HCT116 (cell line): ENCODE results near the gene BCL11B. TPM values are rescaled to one million over a fixed set of nuclear protein-coding genes. Genes with fewer than 3 reads are reported as not detected.

ENCODE experiments used
- ATAC-seq: fragments of 200-7000 bp; cut with Tn5 transposase; 2 replicates; pipeline ENCODE4 v1.9.1; 2020; ENCODE audit warnings: mild to moderate bottlenecking, moderate library complexity
- BruUV-seq: library from RNA; stranded (reverse); fragments of 400-500 nt; replicated peaks from 2 replicates; lab custom pipeline; 2021; lab: Mats Ljungman, UMichigan
- CTCF ChIA-PET: fragments of 300-600 bp; sonication (Branson Sonifier 250); formaldehyde crosslinking; loops from one replicate; lab custom pipeline; 2021; ENCODE audit warnings: antibody characterized with exemption; lab: Charles Lee
- POLR2A ChIA-PET: fragments of 300-600, 350-600 bp; sonication (Branson Sonifier 250); formaldehyde crosslinking; loops from one replicate; lab custom pipeline; 2021; ENCODE audit warnings: antibody characterized with exemption; lab: Charles Lee
- RAD21 ChIA-PET, 2 experiments: fragments of 300-600 bp; sonication (Branson Sonifier 250); formaldehyde crosslinking; loops; one replicate each; lab custom pipeline; 2023; ENCODE audit warnings: low total read pairs in 2 of 2; ENCODE audit not compliant: uncharacterized antibody in 2 of 2, unreplicated experiment in 2 of 2, low non-redundant PET in 1 of 2; lab: Charles Lee
- DNase-seq: peaks from one replicate; pipeline ENCODE4 v3.0.0-alpha.2; 2010; ENCODE audit warnings: low read depth, low spot score
- H2AFZ ChIP-seq: fragments of 200-600 bp; shearing (Covaris generic), sonication (generic); 2 replicates; pipeline ENCODE4 v1.6.1; 2017; ENCODE audit warnings: low read depth, mixed run types, mixed read lengths, antibody characterized with exemption, low read length; ENCODE audit not compliant: poor library complexity, severe bottlenecking
- H3K27ac ChIP-seq: 2 replicates; pipeline ENCODE4 v1.5.1; 2012; ENCODE audit warnings: low read depth, low read length
- H3K27me3 ChIP-seq: fragments of 200-600 bp; sonication (generic); 2 replicates; pipeline ENCODE4 v1.6.1; 2016; ENCODE audit warnings: mixed run types, low read length, mixed read lengths; ENCODE audit not compliant: insufficient read depth
- H3K36me3 ChIP-seq, 2 experiments: fragments of 200-500 bp in 1 of 2; fragments of 200-600 bp in 1 of 2; sonication (Bioruptor generic) in 1 of 2; sonication (generic) in 1 of 2; 2 replicates each; pipeline versions ENCODE4 v1.5.1 to v1.6.1; 2014 to 2016; ENCODE audit warnings: low read length in 2 of 2, inconsistent platforms in 1 of 2, mixed read lengths in 1 of 2, mixed run types in 1 of 2; ENCODE audit not compliant: insufficient read depth in 2 of 2, control insufficient read depth in 1 of 2
- H3K4me1 ChIP-seq, 2 experiments: fragments of 200-600 bp in 1 of 2; sonication (generic) in 1 of 2; 2 replicates each; pipeline versions ENCODE4 v1.5.1 to v1.6.1; 2012 to 2017; ENCODE audit warnings: low read length in 2 of 2, inconsistent platforms in 1 of 2, mild to moderate bottlenecking in 1 of 2, mixed read lengths in 1 of 2, mixed run types in 1 of 2, moderate library complexity in 1 of 2; ENCODE audit not compliant: insufficient read depth in 2 of 2, control insufficient read depth in 1 of 2
- H3K4me2 ChIP-seq: fragments of 200-600 bp; sonication (generic); 2 replicates; pipeline ENCODE4 v1.6.1; 2017; ENCODE audit warnings: mixed run types, low read length, mixed read lengths
- H3K4me3 ChIP-seq, 2 experiments: fragments of 200-600 bp in 1 of 2; sonication (generic) in 1 of 2; replicated peaks in 1 of 2; 2 replicates each; pipeline ENCODE4 v1.5.1; 2011 to 2016; ENCODE audit warnings: low read length in 2 of 2, control low read depth in 1 of 2, low read depth in 1 of 2, mild to moderate bottlenecking in 1 of 2, mixed read lengths in 1 of 2, mixed run types in 1 of 2
- H3K79me2 ChIP-seq: fragments of 200-600 bp; sonication (generic); 2 replicates; pipeline ENCODE4 v1.6.1; 2017; ENCODE audit warnings: mild to moderate bottlenecking, mixed run types, low read length, moderate library complexity, mixed read lengths; ENCODE audit not compliant: insufficient read depth
- H3K9ac ChIP-seq: fragments of 200-600 bp; sonication (generic); 2 replicates; pipeline ENCODE4 v1.6.1; 2016; ENCODE audit warnings: low read length, mixed read lengths
- H3K9me2 ChIP-seq: fragments of 200-600 bp; sonication (generic), shearing (Covaris generic); 2 replicates; pipeline ENCODE4 v1.6.1; 2017; ENCODE audit warnings: mixed run types, mild to moderate bottlenecking, moderate library complexity; ENCODE audit not compliant: insufficient read depth
- H3K9me3 ChIP-seq, 2 experiments: fragments of 200-500 bp in 1 of 2; fragments of 200-600 bp in 1 of 2; sonication (Bioruptor generic) in 1 of 2; sonication (generic) in 1 of 2; 2 replicates each; pipeline ENCODE4 v1.6.1; 2014 to 2017; ENCODE audit warnings: low read length in 2 of 2, mixed read lengths in 2 of 2, inconsistent platforms in 1 of 2, low read depth in 1 of 2, mild to moderate bottlenecking in 1 of 2, mixed run types in 1 of 2, moderate library complexity in 1 of 2; ENCODE audit not compliant: control insufficient read depth in 1 of 2, insufficient read depth in 1 of 2
- H4K20me1 ChIP-seq: fragments of 200-600 bp; sonication (generic), shearing (Covaris generic); 2 replicates; pipeline ENCODE4 v1.6.1; 2017; ENCODE audit warnings: mixed run types, mild to moderate bottlenecking, moderate library complexity; ENCODE audit not compliant: insufficient read depth
- ATF3 ChIP-seq: IDR thresholded peaks from 2 replicates; pipeline ENCODE4 v1.6.1; 2012
- EGR1 ChIP-seq: IDR thresholded peaks from 2 replicates; pipeline ENCODE4 v1.6.1; 2012; ENCODE audit warnings: low read depth
- EZH2 ChIP-seq: fragments of 200-600 bp; sonication (generic); IDR thresholded peaks from 2 replicates; pipeline ENCODE4 v1.6.1; 2017; ENCODE audit warnings: antibody characterized with exemption, mixed run types
- EZH2phosphoT487 ChIP-seq: fragments of 200-600 bp; IDR thresholded peaks from 2 replicates; pipeline ENCODE4 v1.6.1; 2018; ENCODE audit warnings: antibody characterized with exemption, borderline replicate concordance
- JUND ChIP-seq: IDR thresholded peaks from 2 replicates; pipeline ENCODE4 v1.6.1; 2012
- POLR2A ChIP-seq: IDR thresholded peaks from 2 replicates; pipeline ENCODE4 v1.7.0; 2011; ENCODE audit warnings: borderline replicate concordance; ENCODE audit not compliant: insufficient read depth, insufficient read length; ENCODE audit errors: extremely low read depth
- RAD21 ChIP-seq: IDR thresholded peaks from 2 replicates; pipeline ENCODE4 v1.6.1; 2012; ENCODE audit warnings: low read depth, mild to moderate bottlenecking
- REST ChIP-seq: IDR thresholded peaks from 2 replicates; pipeline ENCODE4 v1.6.1; 2012; ENCODE audit warnings: low read depth
- SP1 ChIP-seq: IDR thresholded peaks from 2 replicates; pipeline ENCODE4 v1.6.1; 2012; ENCODE audit warnings: low read depth
- SRF ChIP-seq: IDR thresholded peaks from 2 replicates; pipeline ENCODE4 v1.6.1; 2012; ENCODE audit warnings: low read depth
- TCF7L2 ChIP-seq: IDR thresholded peaks from 2 replicates; pipeline ENCODE4 v1.7.0; 2011; ENCODE audit warnings: borderline replicate concordance, inconsistent platforms; ENCODE audit not compliant: insufficient read depth, insufficient read length; ENCODE audit errors: extremely low read depth
- ZBTB33 ChIP-seq: IDR thresholded peaks from 2 replicates; pipeline ENCODE4 v1.6.1; 2011; ENCODE audit warnings: mild to moderate bottlenecking, low read length, moderate library complexity; ENCODE audit not compliant: insufficient replicate concordance; ENCODE audit errors: extremely low read depth
- ZFX ChIP-seq: fragments of 450-650 bp; IDR thresholded peaks from 2 replicates; pipeline ENCODE4 v1.6.1; 2017
- ZNF274 ChIP-seq: fragments of 200-500 bp; sonication (Bioruptor generic); IDR thresholded peaks from 2 replicates; pipeline ENCODE4 v1.6.1; 2014; ENCODE audit warnings: mild to moderate bottlenecking, low read depth, low read length, inconsistent platforms
- intact Hi-C: fragments of 100-400 bp; cut with micrococcal nuclease; formaldehyde crosslinking; loops from 2 replicates; pipeline ENCODE4 v1.10.0; 2022
- total RNA-seq: library from RNA; stranded (reverse); gene quantifications from one replicate; pipeline ENCODE4 v1.2.1, GENCODE V29; 2021; ENCODE audit not compliant: unreplicated experiment

The BCL11B gene
- total RNA-seq, 1 experiment from 2014 or later = 1.1 TPM

- ChIA-PET POLR2A (no interaction called here), CTCF (no interaction called here), RAD21 (no interaction called here)
- Histone ChIP-seq H3K9ac (no peak overlapping the region), H3K79me2 (no peaks in the 10 kb centered on the region), H3K9me2 (no peaks in the 10 kb centered on the region), H3K36me3 (no peaks in the 10 kb centered on the region), H3K27me3 (peaks cover 4% of the 10 kb centered on the region; the same call in 1 of the 2 replicates), H4K20me1 (no peaks in the 10 kb centered on the region), H3K4me1 (no peaks in the 10 kb centered on the region), H3K9me3 (no peaks in the 10 kb centered on the region), H2AFZ (no peak overlapping the region), H3K4me2 (no peak overlapping the region), H3K27ac (no peak overlapping the region), H3K4me3 (no peak overlapping the region)
- BruUV-seq = no TSS peak
- no peak for ATAC-seq
- TF ChIP-seq JUND (no peak), ZFX (no peak), SRF (no peak), POLR2A (no peak), ATF3 (no peak), ZBTB33 (no peak), EGR1 (no peak), ZNF274 (no peak), EZH2 (no peak), EZH2phosphoT487 (no peak), REST (no peak), RAD21 (no peak), TCF7L2 (no peak), SP1 (no peak)
- intact Hi-C loops = no loop called here
- no peak for DNase-seq
Observed at GRCh38 chr14:99131632-99132271, 140.2 kb downstream of the BCL11B start.
